Sigmoid colon (tissue), 4 donors: ENCODE measurements around the gene SMIM29.

ENCODE experiments used
- CTCF ChIP-seq, 4 experiments: fragments of 450-650 bp in 3 of 4; fragments of 200-600 bp in 1 of 4; IDR thresholded peaks; one replicate each; pipeline ENCODE4 v1.5.1; 2016 to 2019; ENCODE audit warnings: antibody characterized with exemption in 4 of 4, mild to moderate bottlenecking in 3 of 4, moderate library complexity in 2 of 4
- POLR2A ChIP-seq, 2 donors: fragments of 450-650 bp; IDR thresholded peaks; one replicate each; pipeline ENCODE4 v1.6.1; 2016; ENCODE audit warnings: antibody characterized with exemption in 2 of 2, mild to moderate bottlenecking in 2 of 2, moderate library complexity in 2 of 2
- POLR2AphosphoS5 ChIP-seq, 4 donors: sonication (generic); formaldehyde crosslinking; IDR thresholded peaks; one replicate each; pipeline ENCODE4 v1.6.1; 2017; ENCODE audit warnings: antibody characterized with exemption in 4 of 4

GRCh38 chr6:34218691-34219090 is 30.1 kb downstream of the SMIM29 start:
- no peak for TF ChIP-seq POLR2A (IDR thresholded peaks at IDR 0.05)
- no peak for TF ChIP-seq CTCF (IDR thresholded peaks at IDR 0.05)
- TF ChIP-seq POLR2AphosphoS5 (IDR thresholded peaks at IDR 0.05): no peak
